Measurements from ENCODE around the gene OR2H1. TPM values are rescaled to one million over a fixed set of nuclear protein-coding genes. Genes with fewer than 3 reads are reported as not detected.
A peak's percentile ranks its signal among the peaks of the same experiment; 100 is the strongest.

Gene OR2H1
- total RNA-seq, 1 donor from 2014 or later = not detected

DNA sequence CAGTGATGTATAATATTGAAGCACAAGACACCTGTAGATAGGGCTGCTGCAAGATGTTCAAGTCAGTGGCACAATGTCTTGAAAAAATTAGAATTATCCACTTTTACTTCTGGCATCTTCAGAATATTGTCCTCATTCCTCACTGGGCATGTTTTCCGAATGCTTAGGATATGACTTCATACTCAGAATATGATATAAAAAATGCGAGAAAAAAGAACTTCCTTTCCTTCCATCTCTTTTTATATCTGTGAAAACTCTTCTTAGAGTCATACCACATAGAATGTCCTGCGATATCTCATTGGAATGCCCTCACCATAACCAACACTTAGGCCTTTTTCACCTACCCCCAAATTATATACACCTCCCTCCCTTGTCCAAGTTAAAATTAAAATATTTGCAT, 26.2 kb downstream of the OR2H1 start:
- no peak for DNase-seq (ENCODE audit: low read depth, low spot score)

DNA sequence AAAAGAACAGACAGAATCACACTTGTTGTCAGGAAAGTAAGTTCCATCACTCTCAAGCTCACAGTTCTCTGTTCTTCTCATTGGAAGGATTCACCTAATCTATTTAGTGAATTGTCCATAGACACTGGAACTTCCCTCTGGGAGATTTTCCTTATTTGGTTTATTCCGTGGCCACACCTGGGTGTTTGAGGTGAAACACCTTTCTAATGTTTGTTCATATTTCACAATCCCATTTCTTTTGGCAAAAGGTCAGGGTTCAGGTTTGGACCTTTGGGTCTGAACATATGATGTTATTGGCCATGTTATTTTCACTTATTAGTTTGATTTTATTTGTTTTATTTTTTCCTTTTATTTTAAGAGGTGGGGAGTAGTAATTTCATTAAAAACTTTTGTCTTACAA, 26.8 kb downstream of the OR2H1 start:
- no peak for DNase-seq (ENCODE audit: low read depth, low spot score)

DNA sequence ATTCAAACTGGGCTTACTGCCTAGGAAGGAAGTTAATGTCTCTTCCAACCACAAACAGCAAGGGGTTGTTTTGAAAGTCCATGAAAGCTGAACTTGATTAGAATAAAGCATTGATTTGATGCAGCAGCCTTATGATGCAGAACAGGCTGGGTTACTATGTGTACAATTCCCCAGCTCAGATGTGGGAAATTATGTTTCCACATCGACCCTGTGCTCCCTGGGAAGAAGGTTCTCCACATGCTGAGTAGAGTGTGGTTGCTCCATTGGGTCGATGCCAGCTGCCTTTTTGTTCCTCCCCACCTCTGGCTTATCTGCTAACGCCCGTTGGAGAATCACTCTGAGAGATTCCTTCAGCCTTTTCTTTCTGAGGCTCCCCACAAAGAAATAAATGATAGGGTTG, 29.6 kb downstream of the OR2H1 start:
- no peak for DNase-seq (ENCODE audit: low read depth, low spot score)

DNA sequence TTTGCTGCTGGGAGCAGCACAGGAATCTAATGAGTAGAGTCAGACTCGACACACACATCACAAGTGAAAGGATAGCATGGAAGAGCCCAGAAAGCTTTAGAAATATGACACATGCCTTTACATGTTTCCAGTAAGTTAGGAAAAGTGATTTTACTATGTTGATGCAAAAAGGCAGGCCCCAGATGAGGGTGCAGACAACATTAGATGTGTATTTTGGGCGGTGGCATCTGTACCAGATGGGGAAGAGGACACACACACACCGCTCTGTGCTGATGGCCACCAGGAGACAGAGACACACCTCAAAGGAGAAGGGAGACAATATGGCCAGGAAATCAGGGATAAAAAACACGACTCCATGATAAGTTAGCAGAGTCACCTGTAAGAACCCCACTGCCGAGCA, 30.2 kb downstream of the OR2H1 start:
- no peak for DNase-seq (ENCODE audit: low read depth, low spot score)

DNA sequence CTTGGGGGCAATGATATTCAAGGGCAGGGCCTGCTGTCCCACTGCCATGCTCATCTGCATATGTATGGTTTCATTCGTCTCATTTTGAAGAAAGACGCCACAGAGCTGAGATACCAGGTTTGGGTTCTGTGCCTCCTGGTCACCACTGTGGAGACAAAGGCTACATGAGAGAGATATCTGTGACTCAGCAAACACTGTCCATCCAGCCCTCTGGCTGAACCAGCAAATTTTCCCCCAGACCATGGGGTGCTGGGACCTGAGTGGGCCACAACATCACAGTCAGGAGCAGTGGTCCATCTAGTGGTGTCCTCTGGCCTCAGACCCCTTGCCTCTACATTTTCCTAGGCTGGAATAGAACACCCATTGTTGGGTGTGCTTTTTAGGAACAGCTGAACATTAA, 30.7 kb downstream of the OR2H1 start, which contains the start of gene MAS1L:
TSS of gene MAS1L (minus strand) at position 297 of the 400 bp plus-strand sequence. CDS start at position 243, 54 bp downstream.
- no peak for DNase-seq (ENCODE audit: low read depth, low spot score)

DNA sequence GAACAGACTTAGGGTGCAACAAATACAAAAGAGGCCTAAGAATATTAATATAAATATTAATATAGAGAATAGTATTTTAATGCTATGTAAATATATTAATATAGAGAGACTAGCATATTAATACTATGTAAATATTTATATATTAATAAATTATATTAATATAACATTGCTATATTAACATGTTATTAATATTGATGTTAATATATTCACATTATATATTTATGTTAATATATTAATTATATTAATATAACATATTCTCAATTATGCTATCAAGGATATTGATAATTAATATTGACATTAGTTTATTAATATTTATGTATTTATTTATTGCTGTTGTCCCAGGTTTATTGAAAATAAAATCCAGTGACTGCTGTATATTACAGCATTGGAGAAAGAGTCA, 31.9 kb downstream of the OR2H1 start:
- DNase-seq (ENCODE audit: low read depth, low spot score) = no peak

DNA sequence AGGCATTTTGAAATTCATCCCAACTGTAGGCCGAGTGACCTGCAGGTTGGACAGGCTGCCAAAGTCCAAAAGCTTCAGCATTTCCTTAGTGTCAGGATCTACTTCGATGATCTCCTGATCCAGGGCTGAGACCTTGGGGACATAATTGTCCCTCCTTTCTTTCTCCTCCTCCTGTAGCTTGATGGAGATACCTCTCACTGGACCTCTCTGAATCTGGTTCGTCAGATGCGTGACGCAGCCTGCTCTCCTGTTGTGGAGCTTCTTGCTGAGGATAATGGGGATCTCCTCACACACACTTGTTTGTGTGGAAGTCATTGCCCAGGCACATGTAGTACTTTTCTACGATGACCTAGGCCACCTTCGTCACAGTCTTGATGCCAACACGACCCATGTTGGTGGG, 32.3 kb downstream of the OR2H1 start:
- no peak for DNase-seq (ENCODE audit: low read depth, low spot score)

DNA sequence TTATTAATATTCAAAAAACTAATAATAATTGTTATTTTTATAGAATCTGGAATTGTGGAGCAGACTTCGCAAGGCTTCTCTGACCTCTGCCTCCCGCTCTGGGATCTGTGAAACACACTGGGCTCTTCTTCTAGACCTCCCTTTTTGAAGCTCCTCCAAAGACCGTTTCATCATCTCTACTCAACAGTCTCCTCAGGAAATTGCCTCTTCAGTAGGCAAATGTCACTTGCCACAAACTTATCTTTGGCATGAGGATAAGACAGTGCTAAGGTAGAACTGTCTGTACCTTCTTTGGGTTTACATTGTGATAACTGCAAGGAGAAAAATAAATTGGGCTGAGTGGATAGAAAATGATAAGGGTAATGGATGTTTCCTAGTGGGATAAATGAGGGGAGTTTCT, 33.1 kb downstream of the OR2H1 start:
- no peak for DNase-seq (ENCODE audit: low read depth, low spot score)

DNA sequence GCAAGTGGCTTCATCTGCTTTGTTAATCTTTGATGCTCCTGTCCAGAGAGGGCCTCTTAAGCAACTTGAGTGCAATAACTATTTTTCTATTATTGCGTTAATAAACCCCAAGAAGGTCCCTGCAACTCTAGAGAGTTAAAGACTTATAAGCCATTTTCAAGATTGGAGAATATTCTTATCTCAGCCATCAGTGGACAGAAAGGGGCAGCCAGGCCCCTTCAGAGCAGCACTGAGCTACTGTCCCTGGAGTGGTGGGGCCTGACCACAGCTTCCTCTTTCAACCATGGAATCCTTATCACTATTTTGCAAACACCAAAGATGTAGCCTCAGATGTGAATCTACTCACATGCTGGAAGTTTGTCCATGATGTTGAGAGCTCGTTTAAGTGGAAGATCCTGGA, 33.6 kb downstream of the OR2H1 start:
- no peak for DNase-seq (ENCODE audit: low read depth, low spot score)

DNA sequence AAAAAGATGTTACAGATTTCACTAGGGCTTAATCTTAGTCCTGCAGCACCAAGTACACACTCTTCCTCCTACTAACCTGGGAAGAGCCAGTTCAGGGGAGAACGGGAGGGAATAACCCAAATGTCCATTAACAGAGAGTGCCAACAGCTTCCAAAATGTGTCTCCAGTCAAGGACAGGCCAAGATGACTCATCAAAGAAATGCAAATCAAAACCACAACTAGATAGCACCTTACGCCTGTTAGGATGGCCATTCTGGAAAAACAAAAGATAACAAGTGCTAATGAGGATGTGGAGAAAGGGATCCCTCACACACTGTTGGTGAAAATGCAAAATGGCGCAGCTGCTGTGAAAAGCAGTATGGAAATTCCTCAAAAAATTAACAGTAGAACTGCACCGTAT, 34.6 kb downstream of the OR2H1 start:
- DNase-seq (ENCODE audit: low read depth, low spot score) = no peak

DNA sequence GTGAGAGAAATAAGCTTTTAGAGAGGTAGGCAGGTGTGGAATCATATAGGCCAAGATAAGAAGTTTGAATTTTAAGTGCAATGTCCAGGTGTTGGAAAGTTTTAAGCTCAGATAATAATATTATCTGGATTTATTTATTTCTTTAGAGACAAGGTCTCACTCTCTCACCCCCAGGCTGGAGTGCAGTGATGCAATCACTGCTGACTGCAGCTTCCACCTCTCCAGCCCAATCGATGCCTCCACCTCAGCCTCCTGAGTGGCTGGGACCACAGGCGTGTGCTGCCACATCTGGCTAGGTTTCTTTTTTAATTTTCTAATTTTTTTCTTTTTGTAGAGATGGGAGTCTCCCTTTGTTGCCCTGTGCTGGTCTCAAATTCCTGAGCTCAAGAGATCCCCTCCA, 36.3 kb downstream of the OR2H1 start:
- no peak for DNase-seq (ENCODE audit: low read depth, low spot score)

DNA sequence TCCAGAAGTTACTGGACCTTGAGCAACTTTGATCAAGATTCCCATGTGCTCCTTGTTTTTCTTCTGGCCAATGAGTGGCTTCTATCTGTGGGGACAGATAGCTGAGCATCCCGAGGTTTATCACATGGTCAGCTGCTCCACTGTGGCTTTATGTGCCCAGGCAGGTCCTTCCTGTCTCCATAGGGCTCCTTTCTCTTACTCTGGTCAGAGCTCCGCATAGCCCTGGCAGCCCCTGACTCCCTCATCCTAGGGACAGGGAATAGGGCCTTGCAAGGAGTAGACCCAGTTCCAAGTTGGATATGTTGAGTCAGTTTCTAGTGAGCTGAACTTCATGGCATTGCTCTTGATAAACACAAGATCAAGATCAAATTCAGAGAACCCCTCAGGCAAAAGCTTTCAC, 37.2 kb downstream of the OR2H1 start:
- DNase-seq (ENCODE audit: low read depth, low spot score) = no peak

DNA sequence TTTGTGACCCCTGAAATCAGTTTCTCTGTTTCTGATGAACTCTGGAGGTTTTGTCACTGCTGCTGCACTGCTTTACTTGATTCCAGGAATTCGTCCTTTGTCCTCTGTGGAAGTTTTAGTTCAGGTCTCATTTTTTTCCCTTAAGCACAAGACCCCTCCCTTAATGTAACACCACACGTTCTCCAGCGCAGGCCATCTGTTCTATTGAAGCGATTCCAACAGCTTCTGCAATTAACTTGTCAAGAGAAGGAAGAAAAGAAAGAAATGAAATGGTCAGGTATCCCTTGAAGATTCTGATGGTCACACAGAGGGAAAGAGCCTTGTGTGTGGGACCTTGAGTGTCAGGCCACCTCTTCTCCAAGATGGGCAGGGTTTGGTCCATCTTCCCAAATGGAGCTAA, 38.6 kb downstream of the OR2H1 start:
- no peak for DNase-seq (ENCODE audit: low read depth, low spot score)

DNA sequence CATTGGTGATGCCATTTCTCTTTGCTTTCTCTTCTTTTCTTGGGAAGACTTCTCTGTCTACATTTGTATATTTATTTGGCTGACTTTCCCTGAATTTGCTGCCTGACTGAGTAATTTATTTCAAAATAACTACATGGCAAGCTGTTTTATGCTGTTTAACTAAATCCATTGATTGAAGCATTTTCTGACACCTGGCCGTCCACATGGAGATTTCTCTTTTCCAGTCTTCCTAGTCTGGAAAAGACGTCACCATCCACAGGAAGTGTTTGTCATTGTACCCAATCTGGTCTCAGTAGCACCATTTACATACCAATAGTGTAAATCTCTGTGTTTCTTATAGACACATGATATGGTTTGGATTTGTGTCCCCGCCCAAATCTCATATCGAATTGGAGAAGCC, 40.0 kb downstream of the OR2H1 start:
- DNase-seq (ENCODE audit: low read depth, low spot score) = no peak

DNA sequence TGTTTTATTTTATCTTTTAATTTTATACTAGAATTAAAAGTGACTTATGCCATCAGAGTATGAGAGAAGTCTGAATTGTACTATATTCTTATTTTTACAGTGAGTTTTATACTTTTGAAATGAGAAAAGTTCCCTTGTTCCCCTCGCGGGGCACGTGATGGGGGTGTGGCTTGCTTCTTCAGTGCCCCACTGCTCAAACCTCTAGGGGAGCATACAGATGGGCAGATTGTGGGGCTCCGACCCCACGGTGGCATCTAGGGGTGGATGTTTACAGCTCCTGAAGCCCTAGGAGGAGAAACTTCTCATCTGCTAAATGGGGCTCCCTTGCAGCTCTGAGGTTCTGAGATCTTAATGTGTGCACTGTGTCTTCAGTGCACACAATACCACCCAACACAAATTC, 42.7 kb downstream of the OR2H1 start:
- DNase-seq (ENCODE audit: low read depth, low spot score) = no peak

DNA sequence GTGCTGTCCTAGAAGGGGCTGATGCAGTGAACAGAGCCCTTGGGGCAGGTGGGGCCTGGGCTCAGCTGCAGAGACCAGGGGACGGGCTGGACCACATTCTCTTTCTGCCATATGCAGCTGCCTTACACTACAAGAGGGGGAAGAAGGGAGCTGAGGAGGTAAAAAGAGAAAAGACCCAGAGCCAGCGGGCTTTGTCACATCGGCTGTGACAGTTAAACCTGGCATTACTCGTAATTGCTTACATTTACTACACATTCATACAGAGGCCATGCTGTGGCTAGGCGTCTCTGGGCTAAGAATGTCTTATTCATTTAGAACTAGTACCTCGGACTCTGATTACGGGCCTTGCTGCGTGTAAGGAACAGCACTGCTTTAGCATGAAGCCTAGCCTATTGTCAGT, 43.6 kb downstream of the OR2H1 start:
- DNase-seq (ENCODE audit: low read depth, low spot score) = no peak

DNA sequence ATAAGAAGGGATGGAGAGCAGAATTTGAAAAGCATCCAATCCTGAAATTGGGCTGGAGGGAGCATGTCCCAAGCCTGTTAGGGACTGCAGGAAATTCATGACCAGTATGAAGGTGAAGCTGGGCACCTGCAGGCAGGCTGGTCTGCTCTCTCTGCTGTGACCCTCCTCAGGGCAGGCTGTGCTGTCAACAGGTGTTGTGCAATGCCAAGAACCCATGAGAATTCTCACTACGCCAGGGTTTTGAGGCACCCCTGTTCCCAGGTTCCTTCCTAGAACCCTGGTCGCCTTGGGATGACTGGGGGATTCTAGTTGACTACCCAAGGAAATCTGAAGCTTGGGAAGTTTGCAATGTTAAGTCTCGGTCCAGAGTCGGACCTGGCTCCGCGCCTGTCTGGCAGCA, 44.2 kb downstream of the OR2H1 start:
- DNase-seq (ENCODE audit: low read depth, low spot score) = no peak

DNA sequence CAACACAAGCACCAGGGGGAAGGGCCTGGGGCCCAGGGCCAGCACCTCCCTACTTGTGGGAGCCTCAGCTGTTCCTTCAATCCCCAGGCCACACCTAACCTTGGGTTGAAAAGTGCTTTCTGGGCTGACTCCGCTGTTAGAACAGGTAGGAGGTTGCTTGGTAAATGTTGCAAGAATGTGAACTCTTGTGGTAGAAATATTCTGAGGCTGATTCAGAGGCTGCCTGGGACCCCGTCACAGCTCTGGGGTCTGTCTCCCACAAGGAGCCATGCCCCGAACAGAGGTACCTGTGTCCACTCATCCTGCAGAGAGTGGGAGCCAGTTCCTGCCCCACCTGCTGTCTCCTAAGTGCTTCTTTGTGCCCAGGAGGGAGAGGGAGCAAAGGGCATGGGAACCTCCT, 45.2 kb downstream of the OR2H1 start:
- DNase-seq (ENCODE audit: low read depth, low spot score) = no peak

DNA sequence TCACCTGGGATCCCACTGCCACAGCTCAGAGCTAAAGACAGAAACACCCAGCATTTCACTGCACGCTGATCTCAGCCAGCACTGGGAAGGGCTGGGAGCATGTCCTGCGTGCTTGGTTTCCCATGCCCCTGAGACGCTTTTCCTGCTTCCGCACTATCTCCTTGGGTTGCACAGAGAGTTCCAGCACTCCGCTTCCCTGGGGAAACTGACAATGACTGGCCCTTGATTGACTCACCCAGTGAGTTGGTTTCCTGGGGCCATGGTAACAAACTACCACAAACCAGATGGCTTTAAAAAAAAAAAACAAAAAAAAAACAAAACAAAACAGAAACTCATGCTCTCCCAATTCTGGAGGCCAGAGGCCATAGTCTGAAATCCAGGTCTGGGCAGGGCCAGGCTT, 45.6 kb downstream of the OR2H1 start:
- peak; percentile 40 for DNase-seq (ENCODE audit: low read depth, low spot score)

DNA sequence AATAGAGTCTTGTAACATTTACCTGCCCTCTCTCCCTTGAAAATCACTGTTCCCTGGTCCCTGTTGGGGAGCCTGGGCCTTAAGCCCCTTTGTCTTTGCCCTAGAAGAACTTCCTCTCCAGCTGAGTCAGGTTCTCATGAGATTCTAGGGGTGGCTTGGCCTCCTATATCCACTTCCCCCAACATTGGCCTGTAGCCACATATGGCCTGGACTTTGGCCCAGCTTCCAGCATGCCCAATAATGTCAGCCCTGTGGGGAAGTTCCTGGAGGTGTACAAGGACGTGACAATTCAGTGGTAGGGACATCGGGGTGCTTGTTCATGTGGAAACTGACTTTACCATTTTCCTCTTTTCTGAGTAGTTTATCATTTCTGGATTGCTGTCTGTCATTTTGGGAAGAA, 48.0 kb downstream of the OR2H1 start:
- no peak for DNase-seq (ENCODE audit: low read depth, low spot score)

DNA sequence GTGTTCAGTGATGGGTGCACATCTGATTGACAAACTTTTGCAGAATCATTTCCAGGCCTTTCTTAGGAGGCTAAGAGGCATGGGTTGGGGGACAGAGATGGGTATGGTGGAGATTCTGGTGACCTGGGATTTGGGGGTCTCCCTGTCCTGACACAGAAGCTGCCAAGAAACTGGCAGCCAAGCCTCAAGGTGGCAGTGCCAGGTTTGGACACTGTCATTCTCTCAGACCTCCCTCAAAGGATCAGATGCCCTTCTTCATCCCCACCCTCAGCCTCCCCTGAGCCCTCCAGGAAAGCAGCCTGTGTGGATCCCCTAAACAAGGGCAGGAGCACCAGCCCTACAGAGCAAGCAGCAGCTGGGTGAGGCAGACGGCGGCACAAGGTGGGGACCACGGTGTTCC, 48.9 kb downstream of the OR2H1 start:
- DNase-seq (ENCODE audit: low read depth, low spot score) = no peak

DNA sequence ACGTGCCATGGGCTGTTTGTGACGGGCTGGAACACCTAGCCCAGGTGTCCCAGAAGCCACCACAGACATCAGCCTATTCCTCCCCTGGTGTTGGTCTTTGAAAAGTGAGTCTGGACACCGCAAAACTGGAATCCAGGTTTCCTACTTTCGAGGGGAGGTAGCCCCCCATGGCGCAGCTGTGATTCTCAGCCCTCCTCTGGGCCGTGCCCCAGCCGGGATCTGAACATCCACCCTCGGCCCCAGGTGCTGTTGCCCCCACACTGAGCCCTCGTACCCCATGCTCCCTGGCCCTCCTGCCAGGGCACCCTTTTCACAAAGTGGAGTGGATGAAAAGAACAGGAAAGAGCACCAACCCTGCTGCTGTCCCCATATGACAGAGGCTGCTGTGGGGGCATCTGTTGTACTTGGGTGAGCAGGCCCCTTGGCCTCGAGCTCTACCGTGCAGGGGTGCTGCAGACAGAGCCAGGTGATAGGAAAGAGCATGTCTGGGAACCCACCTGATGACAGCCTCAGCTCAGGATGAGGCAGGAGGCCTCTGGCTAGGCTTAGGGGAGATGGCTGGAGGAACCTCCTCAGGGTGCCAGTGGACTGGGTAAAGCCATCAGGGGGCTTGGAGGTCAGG, 49.6 kb downstream of the OR2H1 start:
- no peak for DNase-seq (ENCODE audit: low read depth, low spot score)

DNA sequence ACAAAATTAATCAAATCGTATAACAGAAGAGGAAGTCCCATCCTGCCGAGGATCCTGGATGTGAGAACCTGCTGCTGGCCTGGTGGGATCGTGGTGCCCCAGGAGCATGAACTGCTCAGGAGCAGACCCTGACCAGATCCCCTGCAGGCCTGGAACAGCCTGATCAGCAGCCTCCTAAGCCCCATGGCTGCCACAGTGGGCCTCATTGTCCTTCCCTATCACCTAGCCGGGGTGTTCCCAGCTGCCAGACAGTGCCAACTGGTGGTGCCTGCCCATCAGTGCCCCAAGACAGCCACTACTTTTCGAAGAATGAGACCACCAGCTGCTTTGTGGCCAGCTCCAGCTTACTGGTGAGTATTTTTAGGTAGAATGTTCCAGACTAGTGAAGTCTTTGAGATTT, 50.4 kb downstream of the OR2H1 start:
- DNase-seq (ENCODE audit: low read depth, low spot score) = no peak

DNA sequence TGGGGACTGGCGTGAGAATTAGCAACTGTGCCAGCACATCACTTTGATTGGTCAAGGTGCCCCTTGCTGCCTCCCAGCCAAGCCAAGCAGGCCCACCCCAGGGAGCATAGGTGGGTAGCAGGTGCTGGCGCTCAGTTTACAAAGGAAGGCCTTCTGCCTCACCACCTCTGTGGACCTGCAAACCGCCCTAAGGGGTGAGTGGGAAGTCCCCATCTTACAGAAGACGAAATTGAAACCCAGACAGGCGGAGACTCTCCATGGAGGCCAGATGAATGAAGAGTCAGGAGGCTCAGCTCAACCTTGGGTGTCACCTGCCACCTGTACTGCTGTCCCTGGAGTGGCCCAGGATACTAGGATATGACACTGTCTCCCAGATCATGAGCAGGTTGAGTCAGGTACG, 52.3 kb downstream of the OR2H1 start:
- no peak for DNase-seq (ENCODE audit: low read depth, low spot score)
